ENCODE data around the gene RWDD2A.

The RWDD2A gene

GRCh38 chr6:83221889-83222479, 28.8 kb downstream of the RWDD2A start:
- no peaks in the 10 kb centered on the region for H3K4me1 ChIP-seq (ENCODE audit: control insufficient read depth in 1 of 2, insufficient read depth in 2 of 2, low read length in 2 of 2)
- H3K9me3 ChIP-seq (ENCODE audit: control insufficient read depth in 1 of 2, low read length in 2 of 2), result no peaks in the 10 kb centered on the region
- H3K27ac ChIP-seq (ENCODE audit: low read depth, low read length), result no peak overlapping the region
- peaks cover 0 to 21% of the 10 kb centered on the region in 2 donors for H3K36me3 ChIP-seq (ENCODE audit: control insufficient read depth in 1 of 2, insufficient read depth in 2 of 2, low read length in 2 of 2)
- no peak overlapping the region for H3K4me3 ChIP-seq (ENCODE audit: low read depth in 1 of 2, low read length in 2 of 2)
- no peaks in the 10 kb centered on the region for H3K27me3 ChIP-seq (ENCODE audit: control insufficient read depth in 1 of 2, insufficient read depth in 2 of 2, low read length in 2 of 2)
- H3K9ac ChIP-seq (ENCODE audit: low read depth in 1 of 2, low read length in 2 of 2), result no peak overlapping the region

GRCh38 chr6:83226517-83226916, 33.4 kb downstream of the RWDD2A start:
- H3K4me1 ChIP-seq (ENCODE audit: control insufficient read depth in 1 of 2, insufficient read depth in 2 of 2, low read length in 2 of 2), result no peaks in the 10 kb centered on the region

GRCh38 chr6:83231146-83231545, 38.0 kb downstream of the RWDD2A start:
- Histone ChIP-seq H3K9me3 (ENCODE audit: control insufficient read depth in 1 of 2, low read length in 2 of 2) (no peaks in the 10 kb centered on the region), H3K4me3 (ENCODE audit: low read depth in 1 of 2, low read length in 2 of 2) (no peak overlapping the region), H3K9ac (ENCODE audit: low read depth in 1 of 2, low read length in 2 of 2) (no peak overlapping the region), H3K27ac (ENCODE audit: low read depth, low read length) (no peak overlapping the region), H3K36me3 (ENCODE audit: control insufficient read depth in 1 of 2, insufficient read depth in 2 of 2, low read length in 2 of 2) (peaks cover 0 to 3% of the 10 kb centered on the region in 2 donors), H3K27me3 (ENCODE audit: control insufficient read depth in 1 of 2, insufficient read depth in 2 of 2, low read length in 2 of 2) (no peaks in the 10 kb centered on the region), H3K4me1 (ENCODE audit: control insufficient read depth in 1 of 2, insufficient read depth in 2 of 2, low read length in 2 of 2) (no peaks in the 10 kb centered on the region)

More at GRCh38 chr6:83226517-83226916, 33.4 kb downstream of the RWDD2A start:
- Histone ChIP-seq H3K27me3 (ENCODE audit: control insufficient read depth in 1 of 2, insufficient read depth in 2 of 2, low read length in 2 of 2) (no peaks in the 10 kb centered on the region), H3K9me3 (ENCODE audit: control insufficient read depth in 1 of 2, low read length in 2 of 2) (no peaks in the 10 kb centered on the region), H3K36me3 (ENCODE audit: control insufficient read depth in 1 of 2, insufficient read depth in 2 of 2, low read length in 2 of 2) (peaks cover 0 to 9% of the 10 kb centered on the region in 2 donors), H3K9ac (ENCODE audit: low read depth in 1 of 2, low read length in 2 of 2) (no peak overlapping the region), H3K4me3 (ENCODE audit: low read depth in 1 of 2, low read length in 2 of 2) (no peak overlapping the region), H3K27ac (ENCODE audit: low read depth, low read length) (no peak overlapping the region)

GRCh38 chr6:83247471-83247870, 54.3 kb downstream of the RWDD2A start:
- no peaks in the 10 kb centered on the region for H3K27me3 ChIP-seq (ENCODE audit: control insufficient read depth in 1 of 2, insufficient read depth in 2 of 2, low read length in 2 of 2)
- no peak overlapping the region for H3K27ac ChIP-seq (ENCODE audit: low read depth, low read length)
- no peaks in the 10 kb centered on the region for H3K4me1 ChIP-seq (ENCODE audit: control insufficient read depth in 1 of 2, insufficient read depth in 2 of 2, low read length in 2 of 2)

More at GRCh38 chr6:83247471-83247870, 54.3 kb downstream of the RWDD2A start:
- H3K9me3 ChIP-seq (ENCODE audit: control insufficient read depth in 1 of 2, low read length in 2 of 2), result no peaks in the 10 kb centered on the region
- no peak overlapping the region for H3K4me3 ChIP-seq (ENCODE audit: low read depth in 1 of 2, low read length in 2 of 2)
- H3K9ac ChIP-seq (ENCODE audit: low read depth in 1 of 2, low read length in 2 of 2), result no peak overlapping the region
- peaks cover 3 to 9% of the 10 kb centered on the region in 2 donors for H3K36me3 ChIP-seq (ENCODE audit: control insufficient read depth in 1 of 2, insufficient read depth in 2 of 2, low read length in 2 of 2)
